GM19240 (cell line): ENCODE measurements around the gene SORT1.
A peak's percentile ranks its signal among the peaks of the same experiment; 100 is the strongest.
"Not testable (repeated sequence)": the region's sequence is repeated elsewhere in the genome, so short reads cannot be mapped to it uniquely, and the experiment has no call there.

Experiments used
- DNase-seq: peaks from one replicate; pipeline ENCODE4 v3.0.0; 2011; ENCODE audit warnings: low spot score; ENCODE audit not compliant: insufficient read length

The SORT1 gene

DNA sequence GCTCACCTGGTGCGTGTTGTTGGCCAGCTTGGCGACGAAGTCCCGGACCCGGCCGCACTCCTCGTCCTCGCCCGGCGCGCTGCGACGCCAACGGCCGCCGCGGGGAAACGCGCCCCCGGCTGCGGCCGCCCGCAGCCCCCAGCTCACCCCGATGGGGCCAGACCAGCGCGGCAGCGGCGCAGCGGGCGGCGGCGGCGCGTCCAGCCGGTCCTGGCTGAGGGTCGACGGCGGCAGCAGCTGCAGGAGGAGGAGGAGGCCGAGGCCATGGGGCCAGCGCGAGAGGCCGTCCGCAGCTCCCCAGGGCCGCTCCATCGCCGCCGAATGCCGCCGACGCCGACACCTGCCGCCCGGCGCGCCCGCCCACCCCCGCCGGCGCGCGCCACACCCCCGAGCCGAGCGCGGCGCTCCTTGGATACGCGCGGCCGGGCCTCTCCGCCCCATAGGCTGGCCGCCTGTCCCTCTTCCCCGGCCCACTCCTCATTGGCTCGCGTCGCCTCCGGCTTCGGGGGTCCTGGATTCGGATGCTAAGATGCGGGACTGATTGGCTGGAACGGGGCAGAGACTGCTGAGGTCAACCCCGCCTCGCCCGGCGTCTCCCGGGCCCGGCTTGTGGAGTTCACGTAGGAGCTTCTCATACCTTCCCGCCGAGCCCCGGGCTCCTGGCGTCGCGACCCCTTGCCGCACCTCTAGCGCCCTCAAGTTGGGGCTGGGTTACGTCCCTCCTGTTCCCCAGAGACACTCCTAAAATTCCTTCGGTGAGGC, at the start of gene SORT1:
SORT1 (minus strand) TSS at position 338 of the 762 bp plus-strand sequence; CDS start at position 312, 26 bp downstream.
- peak; percentile 41 for DNase-seq

DNA sequence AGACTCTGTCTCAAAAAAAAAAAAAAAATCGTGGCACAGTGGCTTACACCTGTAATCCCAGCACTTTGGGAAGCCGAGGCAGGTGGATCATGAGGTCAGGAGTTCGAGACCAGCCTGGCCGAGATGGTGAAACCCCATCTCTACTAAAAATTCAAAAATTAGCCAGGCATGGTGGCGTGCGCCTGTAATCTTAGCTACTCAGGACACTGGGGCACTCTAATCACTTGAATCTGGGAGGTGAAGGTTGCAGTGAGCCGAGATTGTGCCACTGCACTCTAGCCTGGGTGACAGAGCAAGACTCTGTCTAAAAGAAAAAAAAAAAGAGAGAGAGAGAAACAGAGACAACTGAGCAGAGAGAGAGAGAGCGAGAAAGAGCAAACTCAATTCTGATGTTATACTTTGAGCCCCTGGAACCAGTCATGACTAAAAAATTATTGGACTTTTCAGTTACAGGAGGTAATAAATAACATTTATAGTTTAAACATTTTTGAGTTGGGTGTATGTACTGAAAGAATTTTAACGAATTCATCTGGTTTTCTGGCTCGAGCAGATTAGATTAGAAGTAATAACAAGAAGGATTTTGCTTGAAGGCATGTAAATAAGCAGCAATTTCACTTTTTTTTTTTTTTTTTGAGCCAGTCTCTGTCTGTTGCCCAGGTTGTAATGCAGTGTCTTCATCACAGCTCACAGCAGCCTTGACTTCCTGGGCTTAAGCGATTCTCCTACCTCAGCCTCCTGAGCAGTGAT, 48.4 kb upstream of the SORT1 start:
- DNase-seq: not testable (repeated sequence)

DNA sequence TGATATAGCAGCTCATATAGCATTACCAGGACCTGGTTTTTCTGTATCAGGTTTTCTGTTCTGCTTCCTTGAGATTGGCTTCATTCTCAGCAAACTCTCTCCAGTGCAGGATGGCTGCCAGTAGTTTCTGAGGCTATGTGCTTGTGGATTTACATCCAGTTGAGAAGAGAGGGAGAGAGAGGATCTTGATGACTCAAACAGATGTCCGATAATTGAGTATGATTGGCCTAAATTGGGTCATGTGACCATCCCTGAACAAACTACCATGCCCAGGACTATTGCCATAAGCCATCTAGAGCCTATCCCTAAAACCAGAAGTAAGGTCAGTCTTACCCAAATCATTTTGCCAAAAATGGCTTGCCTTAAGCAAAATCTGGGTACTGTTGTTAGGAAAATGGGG, 46.6 kb upstream of the SORT1 start:
- DNase-seq: no peak

DNA sequence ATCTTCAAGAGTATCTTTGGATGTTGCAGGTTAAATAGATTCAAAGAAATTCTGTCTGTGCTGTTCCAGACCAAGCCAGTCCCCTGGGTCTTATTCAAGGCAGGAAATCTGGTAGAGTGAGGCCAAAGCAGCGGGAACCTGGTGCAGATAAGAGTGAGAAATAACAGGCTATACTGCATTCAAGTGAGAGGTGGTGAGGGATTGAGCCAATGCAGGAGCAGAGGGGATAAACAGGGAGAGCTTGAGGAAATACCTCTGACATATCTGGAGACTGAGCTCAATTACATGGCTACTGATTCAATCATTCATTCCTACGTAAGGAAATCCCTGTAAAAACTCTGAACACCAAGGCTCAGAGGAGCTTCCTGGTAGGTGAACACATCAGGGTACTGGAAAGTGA, 45.8 kb upstream of the SORT1 start:
- no peak for DNase-seq

DNA sequence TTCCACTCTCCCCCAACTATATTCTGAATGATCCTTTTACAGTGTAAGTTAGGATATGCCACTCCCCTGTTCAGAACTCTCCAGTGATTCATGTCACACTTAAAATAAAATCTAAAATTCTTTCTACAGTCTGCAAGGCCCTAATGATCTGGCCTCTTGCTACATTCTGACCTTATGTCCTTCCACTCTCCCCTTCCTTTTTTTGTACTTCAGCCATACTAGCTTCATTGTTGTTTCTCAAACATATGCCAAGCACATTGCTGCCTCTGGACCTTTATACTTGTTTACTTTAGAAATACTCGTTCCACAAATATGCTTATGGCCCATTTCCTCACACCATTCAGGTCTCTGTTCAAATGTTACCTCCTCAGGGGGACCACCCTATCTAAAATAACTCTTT, 43.4 kb upstream of the SORT1 start:
- DNase-seq: no peak

DNA sequence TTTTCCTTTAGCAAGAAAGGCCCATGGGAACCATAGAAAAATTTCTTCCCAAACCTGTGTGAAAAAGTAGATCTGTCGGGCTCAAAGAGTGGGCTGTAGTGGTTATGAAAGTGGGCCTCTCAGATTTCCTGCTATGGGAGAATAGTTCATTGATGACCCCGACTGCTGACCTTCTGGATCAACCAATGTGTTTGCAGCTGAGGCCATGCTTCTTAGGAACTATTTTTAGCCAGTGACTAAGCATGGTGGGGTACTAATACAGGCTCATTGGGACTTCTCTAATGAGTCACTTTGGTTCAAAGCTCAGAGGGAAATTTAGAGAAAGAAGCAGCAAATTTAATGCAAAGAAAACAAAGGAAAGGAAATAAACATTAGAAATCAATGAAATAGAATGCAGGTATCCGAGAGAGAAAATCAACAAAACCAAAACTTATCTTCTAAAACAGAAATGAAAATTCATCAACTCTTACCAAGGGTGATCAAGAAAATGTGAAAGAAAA, 41.1 kb upstream of the SORT1 start:
- no peak for DNase-seq

DNA sequence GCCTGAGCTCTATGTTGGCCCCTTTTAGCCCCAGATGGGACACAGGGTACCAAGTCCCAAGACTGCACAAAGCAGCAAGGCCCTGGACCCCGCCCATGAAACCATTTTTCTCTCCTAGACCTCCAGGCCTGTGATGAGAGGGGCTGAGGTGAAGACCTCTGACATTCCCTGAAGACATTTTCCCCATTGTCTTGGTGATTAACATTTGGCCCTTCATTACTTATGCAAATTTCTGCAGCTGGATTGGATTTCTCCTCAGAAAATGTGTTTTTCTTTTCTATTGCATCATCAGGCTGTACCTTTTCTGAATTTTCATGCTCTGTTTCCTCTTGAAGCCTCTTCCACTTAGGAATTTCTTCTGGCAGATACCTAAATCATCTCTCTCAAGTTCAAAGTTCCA, 36.8 kb upstream of the SORT1 start:
- no peak for DNase-seq

DNA sequence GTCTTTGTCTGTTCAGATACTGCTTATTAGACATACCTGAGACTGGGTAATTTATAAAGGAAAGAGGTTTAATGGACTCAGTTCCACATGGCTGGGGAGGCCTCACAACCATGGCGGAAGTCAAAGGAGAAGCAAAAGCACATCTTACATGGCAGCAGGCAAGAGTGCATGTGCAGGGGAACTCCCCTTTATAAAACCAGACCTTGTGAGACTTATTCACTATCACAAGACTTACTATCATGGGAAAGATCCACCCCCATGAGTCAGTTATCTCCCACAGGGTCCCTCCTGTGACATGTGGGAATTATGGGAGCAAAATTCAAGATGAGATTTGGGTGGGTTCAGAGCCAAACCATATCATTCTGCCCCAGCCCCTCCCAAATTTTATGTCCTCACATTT, 35.6 kb upstream of the SORT1 start:
- no peak for DNase-seq

DNA sequence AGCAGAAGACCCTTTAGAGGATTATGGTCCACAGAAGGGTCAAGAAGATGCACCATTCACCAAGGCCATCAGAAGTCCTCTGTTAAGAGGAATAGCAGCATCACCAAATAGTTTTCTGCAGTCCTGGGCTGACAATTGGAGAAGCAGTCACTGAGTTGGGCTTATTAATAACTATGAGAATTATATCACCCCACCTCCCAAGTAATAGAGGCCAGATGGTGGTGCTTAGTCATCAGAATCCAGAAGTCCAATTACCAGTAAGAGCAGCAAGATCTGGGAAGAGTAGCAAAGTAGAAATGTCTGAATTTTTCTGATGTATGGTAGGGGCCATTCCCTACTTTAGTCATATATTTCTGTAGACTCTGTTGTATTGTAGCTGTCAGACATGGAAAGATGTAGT, 34.6 kb upstream of the SORT1 start:
- DNase-seq: no peak

DNA sequence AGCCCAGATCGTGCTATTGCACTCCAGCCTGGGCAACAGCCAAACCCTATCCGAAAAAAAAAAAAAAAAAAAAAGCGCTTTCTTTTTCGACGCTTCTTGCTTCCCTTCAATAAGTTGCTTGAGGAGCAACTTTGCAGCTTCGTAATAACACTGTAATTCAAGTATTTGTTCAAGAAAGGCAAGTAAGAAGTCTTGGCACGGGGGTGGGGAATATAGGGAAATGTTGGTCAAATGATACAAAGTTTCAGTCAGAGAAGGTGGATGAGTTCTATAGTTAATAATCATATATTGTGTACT, 29.4 kb upstream of the SORT1 start:
- no peak for DNase-seq

DNA sequence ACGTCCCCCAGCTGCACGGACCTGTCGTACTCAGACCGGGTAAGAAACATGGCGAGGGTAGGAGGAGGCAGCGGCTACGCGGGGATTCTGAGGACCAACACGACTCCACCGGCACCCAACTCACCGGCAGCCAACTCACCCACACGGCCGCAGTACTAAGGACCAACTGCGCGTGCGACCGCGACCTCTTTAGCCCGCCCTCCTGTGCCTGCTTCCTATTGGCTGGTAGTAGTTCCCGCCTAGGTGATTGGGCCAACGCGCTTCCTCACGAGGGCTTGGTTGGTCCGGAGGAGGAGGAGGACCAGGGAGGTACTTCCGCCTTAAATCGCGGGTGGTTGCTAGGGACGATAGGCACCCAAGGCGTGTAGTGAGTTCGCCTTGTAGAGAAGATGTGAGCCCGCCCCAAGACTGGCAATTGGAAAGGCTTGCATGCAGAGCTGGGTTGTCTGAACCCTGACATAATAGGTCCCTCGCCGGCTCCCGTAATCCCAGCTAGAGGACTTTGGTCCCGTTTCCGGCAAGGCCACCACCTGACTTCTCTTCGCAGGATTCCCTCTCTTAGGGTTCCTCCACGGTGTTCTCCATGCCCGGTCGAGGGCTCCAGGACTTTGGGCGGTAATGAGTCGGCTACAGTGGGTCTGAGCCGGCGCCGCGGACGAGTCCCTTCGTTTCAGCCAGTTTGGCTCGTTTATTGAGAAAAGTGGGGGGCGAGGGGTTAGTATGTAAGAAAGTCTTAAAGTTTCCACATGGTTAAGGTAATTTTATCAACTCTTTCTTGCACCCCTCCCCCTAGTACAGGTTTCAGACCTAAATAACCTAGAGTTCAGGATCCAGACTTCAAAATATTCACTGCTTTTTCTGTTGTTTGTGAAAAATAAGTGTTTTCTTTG, 28.8 kb upstream of the SORT1 start, which contains the start of gene PSMA5:
PSMA5 (minus strand) TSS at position 168 of the 890 bp plus-strand sequence; CDS start at position 50, 118 bp downstream.
- DNase-seq: peak; percentile 82

DNA sequence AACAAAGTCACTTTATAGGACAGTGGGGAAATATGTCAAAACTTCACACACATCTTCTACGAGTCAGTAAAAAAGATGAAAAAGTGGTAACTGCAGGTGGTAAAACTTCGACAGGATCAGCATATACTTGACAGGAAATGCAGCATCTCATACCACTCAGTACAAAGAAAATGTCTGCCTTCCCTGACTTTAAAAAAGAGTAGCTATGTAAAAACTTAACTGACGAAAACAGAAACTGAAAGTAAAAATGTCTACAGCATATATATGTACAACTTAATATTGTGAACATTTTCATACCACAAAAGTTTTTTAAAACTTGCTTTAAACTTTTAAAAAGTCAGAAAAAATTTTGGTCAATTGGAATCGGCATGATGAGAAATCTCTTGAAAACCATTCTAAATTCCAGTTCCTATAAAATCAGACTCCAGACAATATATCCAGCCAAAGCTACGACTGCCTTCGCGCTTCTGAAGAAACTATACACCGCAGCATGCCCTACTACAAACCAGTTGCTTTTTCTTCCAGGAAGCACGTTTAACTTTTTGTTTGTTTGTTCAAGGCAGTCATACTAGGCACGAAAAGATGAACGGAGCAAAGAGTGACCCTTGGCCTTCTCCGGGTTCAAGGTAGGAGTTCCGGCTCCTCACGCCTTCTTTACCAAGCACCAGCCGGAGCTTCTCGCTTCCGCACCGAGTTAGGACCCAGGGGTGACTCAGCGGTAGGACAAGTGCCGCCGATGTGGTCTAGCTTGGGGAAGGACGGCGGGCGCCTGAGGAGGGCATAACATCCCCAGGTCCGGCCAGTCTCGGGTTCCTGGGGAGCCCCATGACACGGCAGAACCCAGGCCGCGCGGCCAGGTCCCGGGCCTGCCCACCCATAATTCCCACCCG, 27.9 kb upstream of the SORT1 start:
- DNase-seq: peak; percentile 3

DNA sequence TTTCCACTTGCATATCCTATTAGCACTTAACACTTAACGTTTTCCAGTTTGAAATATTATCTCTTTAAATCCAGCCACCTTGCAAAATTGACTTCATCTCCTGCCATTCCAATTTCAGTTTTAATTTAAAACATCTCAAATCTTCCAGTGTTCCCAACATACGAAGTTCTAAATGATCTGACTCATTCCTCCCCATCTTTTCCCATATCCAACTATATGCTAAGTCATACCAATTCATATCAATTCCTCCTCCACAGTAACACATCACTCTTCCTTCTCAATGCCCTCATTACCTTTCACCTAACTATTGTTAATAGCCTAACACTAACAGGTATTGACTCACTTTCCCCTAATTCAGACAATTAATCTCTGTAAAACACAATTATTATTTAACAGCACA, 25.8 kb upstream of the SORT1 start:
- DNase-seq: no peak

DNA sequence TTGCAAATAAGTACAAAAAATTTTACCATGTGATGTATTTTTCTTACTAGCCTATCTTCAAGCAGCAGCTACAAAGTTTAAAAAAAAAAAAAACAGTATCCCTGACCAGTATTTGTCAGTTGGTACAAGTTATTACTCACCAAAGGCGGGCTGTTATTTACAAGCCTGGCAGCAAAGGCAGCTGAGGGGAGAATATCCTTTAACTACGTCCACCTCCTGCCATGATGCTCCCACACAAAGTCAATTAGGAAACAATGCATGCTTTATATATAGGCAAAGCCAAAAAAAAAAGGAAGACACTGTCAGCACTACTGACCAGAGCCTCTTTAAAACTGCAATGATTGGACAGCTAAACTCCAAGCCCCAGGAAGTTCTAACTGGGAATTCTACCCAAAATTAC, 14.8 kb upstream of the SORT1 start:
- DNase-seq: no peak

DNA sequence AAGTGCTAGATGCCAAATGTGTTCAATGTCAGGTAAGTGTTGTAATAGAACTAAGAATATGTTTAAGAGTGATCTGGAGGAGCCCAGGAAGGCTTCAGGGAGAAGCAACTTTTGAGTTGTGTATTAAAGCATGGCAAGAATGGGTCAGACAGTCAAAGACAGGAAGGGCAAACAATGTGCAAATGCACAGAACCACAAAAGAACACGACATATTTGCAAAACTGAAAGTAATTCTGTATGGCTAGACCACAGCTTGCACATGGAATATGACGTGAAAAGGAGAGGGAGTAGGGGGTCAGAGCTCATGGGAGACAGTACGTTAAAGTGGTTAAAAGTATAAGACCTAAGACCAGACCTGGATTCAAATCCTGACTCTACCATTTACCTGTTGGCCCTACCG, 7.1 kb upstream of the SORT1 start:
- DNase-seq: no peak

DNA sequence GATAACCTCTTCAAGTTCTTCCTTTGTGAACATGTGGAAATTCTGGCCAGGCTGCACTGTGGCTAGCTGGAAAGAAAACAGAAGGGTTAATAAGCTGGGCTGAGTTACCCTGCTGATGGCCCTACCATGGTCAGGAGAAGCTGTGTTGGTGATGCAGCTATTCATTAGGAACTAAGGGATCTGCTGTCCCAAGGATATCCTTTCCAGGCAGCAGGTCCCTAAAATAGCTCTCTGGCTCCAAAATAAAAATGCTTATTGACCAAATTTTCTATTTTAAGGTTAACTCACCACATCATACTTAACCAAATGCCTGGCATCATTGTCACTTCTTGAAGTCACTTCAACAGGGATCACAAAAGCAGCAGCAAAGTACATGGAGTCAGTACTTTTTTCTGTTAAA, 4.3 kb upstream of the SORT1 start:
- no peak for DNase-seq

DNA sequence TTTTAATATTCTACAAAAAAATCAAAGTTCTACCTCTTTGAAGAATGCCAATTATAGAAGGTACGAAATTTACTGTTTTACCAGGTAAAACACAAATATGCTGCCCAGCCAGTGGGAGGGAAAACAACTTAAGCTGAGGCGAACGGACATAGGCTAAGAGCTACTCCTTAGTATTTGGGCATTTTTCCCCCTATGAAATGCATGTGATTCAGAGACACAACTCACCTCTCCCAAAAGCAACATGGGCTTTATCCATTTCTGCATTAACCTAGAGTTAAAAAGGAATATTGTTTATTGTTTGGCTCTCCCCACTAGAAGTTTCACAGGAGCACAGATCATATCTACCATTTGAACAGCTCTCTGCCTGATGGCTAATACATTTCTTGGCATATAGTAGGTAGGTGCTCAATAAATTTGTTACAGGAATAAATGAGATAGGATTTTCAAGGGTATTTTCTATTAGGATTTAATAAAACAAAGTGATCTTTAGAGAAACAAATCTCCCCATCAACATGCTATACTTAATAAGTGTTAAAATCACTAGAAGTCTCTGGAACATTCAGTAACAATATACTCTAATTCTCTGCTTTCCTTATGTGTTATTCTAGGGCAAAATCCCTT, 2.4 kb upstream of the SORT1 start:
- DNase-seq: no peak

DNA sequence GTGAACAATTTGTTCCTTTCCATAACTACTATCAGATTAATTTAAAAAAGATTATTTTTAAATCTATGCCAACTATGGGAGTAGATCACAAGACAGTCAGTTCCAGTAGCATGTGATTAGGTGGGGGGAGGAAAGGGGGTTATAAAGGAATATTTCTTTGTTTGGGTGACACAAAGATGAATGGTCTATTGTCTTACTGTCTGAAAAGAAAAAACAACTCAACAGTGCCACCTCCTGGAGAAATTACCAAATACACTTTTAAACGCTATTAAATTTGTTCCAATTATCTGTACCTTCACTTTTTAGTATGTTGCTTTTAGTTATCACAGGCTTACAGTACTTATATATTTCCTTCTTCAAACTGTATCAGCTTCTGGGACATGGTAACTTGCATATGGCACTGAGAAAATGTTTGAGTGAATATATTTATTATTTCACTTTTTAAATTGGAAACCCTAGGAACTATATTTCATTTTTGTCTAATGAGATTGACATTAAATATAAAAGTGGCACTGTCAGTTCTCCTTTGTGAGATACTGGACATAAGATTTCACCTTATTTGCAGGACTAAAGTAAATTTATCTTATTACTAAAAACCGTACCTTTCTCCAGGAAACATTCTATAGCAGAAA, 1.7 kb upstream of the SORT1 start:
- no peak for DNase-seq

DNA sequence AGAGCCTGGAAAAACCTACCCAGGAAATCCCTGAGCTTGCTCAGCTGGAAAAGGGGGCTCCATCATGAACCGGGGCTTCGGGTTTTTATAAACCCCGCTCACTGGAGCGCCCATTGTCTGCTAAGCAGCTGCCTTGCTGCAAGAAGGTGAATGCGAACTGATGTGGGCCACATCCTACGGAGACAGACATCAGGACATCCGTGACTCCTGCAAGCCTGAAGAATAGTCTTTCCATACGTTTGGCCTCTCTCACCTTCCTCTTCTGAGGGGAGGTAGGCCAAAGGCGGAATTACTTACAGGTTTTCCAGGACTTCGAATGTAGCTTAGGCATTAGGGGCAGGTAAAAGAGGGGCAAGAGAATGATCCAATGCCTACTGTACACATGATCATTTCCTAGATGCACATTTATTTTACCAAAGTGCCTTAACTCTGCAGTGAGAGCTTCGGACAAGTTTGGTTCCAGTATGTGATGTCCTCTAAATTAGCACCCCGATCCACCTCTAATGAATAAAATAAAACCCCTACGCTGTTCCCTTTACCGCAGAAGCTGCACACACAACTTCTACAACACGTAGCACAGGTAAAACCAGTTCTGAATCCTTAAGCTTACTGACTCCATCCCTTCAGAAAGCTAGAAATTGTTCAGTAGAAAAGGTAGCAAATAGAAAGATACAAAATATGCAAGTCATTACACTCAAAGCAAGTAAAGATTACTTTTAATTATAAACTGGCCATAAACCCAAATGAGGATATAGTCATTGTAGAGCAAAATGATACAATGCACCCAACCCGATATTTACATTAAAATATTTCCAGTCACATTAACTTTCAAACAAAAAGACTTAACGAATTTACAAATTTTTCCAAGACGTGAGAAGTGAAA, 866 bp upstream of the SORT1 start:
- DNase-seq: no peak
